Activated effector memory CD4-positive, alpha-beta T cell treated with Interleukin-2 at 50 U/mL for 16 hours (primary cell): ENCODE results near the gene TCFL5.

ENCODE experiments used
- DNase-seq: peaks from one replicate; pipeline ENCODE4 v3.0.0-alpha.2; 2020

TCFL5 gene

GRCh38 chr20:62861726-62862336 lies at the start of gene TCFL5:
Gene TCFL5, minus strand, starts transcription at chr20:62861822. Its CDS starts 152 bp downstream, at chr20:62861670.
- DNase-seq = peak; percentile 89

- DNase-seq = no peak
These were observed 49.3 kb upstream of the TCFL5 start for GRCh38 chr20:62910777-62911497.

GRCh38 chr20:62910217-62910766 lies 48.7 kb upstream of the TCFL5 start:
- DNase-seq = no peak

GRCh38 chr20:62908971-62909791 lies 47.6 kb upstream of the TCFL5 start:
- DNase-seq = no peak

GRCh38 chr20:62907384-62908317 lies 46.0 kb upstream of the TCFL5 start:
- DNase-seq = no peak

GRCh38 chr20:62906647-62907375 lies 45.2 kb upstream of the TCFL5 start:
- DNase-seq = no peak

- DNase-seq = no peak
These were observed 44.6 kb upstream of the TCFL5 start for GRCh38 chr20:62906209-62906608.

- no peak for DNase-seq
These were observed 44.0 kb upstream of the TCFL5 start for GRCh38 chr20:62905536-62906117.

- no peak for DNase-seq
These were observed 41.4 kb upstream of the TCFL5 start for GRCh38 chr20:62902926-62903615.

- DNase-seq = no peak
These were observed 40.3 kb upstream of the TCFL5 start for GRCh38 chr20:62901891-62902290.

- DNase-seq = no peak
These were observed 39.3 kb upstream of the TCFL5 start for GRCh38 chr20:62900692-62901584.

- peak; percentile 69 for DNase-seq
These were observed 38.5 kb upstream of the TCFL5 start for GRCh38 chr20:62900052-62900691.

- DNase-seq = no peak
These were observed 38.0 kb upstream of the TCFL5 start for GRCh38 chr20:62899633-62900051.

GRCh38 chr20:62898970-62899632 lies 37.5 kb upstream of the TCFL5 start:
- DNase-seq = no peak

GRCh38 chr20:62898093-62898964 lies 36.7 kb upstream of the TCFL5 start:
- DNase-seq = no peak

- DNase-seq = no peak
These were observed 36.0 kb upstream of the TCFL5 start for GRCh38 chr20:62897666-62898065.

GRCh38 chr20:62896526-62896925 lies 34.9 kb upstream of the TCFL5 start:
- DNase-seq = no peak
